HG03060 (cell line): ENCODE measurements around the gene CDK4.
"Not testable (repeated sequence)": the region's sequence is repeated elsewhere in the genome, so short reads cannot be mapped to it uniquely, and the experiment has no call there.

ENCODE experiments used
- ATAC-seq: cut with Tn5 transposase; IDR thresholded peaks from one replicate; pipeline ENCODE4 v1.9.1; 2021; ENCODE audit warnings: low read depth, moderate number of reproducible peaks; ENCODE audit not compliant: unreplicated experiment

Gene CDK4

DNA sequence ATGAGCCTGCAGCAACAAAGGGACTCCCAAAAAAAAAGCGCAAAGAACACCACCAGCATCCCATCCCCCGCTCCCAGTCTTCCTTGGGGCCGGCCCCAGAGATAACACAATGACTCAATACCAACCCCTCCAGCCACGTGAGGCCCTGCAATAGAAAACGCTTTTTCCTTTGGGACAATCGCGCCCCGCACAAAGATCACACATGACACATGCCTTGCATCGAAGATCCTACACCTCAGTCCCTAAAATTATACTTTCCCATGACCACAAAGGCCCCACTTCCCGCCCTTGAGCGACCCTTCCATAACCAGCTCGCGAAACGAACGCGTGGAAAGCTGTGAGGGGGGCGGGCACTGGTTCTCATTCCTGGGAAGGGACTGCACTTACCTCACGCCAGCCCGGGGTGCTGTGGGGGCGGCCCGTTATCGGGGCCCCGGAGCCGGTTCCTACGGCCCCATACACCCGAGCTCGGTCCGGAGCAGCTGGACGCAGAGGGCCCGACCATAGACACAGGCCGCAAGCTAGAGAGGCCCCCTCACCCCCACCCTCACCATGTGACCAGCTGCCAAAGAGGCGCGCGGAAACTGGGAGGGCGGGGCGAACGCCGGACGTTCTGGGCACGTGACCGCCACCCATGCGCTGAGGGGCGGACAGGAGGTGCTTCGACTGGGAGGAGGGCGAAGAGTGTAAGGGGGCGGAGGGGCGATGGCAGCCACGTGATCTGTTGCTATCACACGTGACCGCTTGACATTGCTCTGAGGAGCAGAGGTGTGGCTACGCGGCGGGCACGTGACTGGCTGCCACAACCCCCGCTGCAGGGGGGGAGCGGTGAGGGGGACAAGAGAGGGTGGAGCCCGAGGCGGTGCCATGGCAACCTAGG is at the start of gene CDK4:
TSS of gene CDK4 (minus strand) at position 523 of the 880 bp plus-strand sequence. CDS start 593 bp downstream, outside the sequence.
- peak; percentile 71 for ATAC-seq

- no peak for ATAC-seq
Measured at GRCh38 chr12:57800965-57801364, 48.9 kb upstream of the CDK4 start.

DNA sequence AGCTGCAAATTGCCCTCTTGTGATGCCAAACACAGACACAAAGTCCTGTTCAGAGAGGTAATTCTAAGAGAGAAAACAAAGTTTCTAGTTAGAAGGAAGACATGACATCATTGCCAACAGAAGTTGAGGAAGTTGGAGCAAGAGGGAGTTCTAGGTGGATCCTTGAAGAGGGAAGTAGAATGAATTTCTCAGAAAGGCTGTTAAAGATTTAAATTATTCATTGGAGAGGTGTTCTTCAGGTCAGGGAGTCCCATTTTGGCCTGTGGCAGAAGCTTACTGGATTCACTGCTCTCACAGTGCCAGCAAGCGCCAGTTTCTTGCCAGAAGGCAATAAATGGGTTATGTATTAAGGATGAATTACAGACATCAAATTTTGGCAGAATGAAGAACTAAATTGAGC is 45.8 kb upstream of the CDK4 start:
- no peak for ATAC-seq

GRCh38 chr12:57796996-57797395 is 44.9 kb upstream of the CDK4 start:
- no peak for ATAC-seq

DNA sequence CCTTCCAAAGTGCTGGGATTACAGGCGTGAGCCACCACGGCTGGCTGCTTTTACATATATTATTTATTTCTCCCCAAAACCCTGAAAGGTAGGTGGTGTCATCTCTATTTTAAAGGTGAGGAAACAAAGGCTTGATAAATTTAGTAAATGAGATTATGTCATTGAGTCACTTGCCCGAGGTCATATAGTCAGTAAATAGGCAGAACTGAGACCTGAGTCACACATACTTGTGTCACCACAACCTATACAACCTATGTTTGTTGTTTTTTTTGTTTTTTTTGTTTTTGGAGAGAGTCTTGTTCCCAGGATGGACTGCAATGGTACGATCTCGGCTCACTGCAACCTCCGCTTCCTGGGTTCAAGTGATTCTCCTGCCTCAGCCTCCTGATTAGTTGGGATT is 43.2 kb upstream of the CDK4 start:
- ATAC-seq: no peak

GRCh38 chr12:57793920-57794319 is 41.8 kb upstream of the CDK4 start:
- ATAC-seq: no peak

DNA sequence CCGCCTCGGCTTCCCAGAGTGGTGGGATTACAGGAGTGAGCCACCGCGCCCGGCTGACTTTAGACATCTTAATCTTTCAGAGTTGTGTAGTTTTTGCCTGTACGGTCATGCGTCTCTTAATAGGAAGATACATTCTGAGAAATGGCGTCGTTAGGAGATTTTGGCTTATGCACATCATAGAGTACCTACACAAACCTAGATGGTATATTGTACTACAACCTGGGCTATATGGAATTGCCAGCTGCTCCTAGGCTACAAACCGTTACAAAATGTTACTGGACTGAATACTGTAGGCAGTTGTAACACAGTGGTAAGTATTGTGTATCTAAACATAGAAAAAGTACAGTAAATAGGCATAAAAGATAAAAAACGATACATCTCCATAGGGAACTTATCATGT is 31.8 kb upstream of the CDK4 start:
- ATAC-seq: no peak

GRCh38 chr12:57783466-57783801 is 31.3 kb upstream of the CDK4 start:
- no peak for ATAC-seq

- peak; percentile 79 for ATAC-seq
Measured at GRCh38 chr12:57782608-57783465, 30.7 kb upstream of the CDK4 start, which contains the start of gene TSFM. Gene TSFM (plus strand): TSS chr12:57782787. CDS start chr12:57782802, 15 bp downstream.

GRCh38 chr12:57782243-57782607 is 30.1 kb upstream of the CDK4 start:
- ATAC-seq: no peak

- ATAC-seq: no peak
Measured at GRCh38 chr12:57781801-57782200, 29.7 kb upstream of the CDK4 start.

GRCh38 chr12:57781244-57781643 is 29.1 kb upstream of the CDK4 start:
- no peak for ATAC-seq

DNA sequence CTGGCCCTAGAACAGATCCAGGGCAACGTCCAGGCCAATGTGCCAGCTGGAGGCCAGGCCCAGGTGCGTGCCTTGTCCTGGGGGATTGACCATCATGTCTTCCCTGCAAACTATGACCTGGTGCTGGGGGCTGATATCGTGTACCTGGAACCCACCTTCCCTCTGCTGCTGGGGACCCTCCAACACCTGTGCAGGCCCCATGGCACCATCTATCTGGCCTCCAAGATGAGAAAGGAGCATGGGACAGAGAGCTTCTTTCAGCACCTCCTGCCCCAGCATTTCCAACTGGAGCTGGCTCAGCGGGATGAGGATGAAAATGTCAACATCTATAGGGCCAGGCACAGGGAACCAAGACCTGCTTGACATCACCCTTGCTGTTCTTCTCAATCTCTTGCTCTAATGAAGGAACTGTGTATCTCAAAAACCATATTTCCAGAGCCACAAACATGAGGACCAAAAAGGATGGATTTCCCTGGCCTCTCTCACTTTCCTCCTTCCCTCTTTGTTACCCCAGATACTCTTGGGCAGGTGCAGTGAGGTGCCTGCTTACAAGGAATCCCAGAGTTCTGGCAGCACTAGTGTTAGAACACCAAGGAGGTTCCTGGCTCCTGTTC is 28.3 kb upstream of the CDK4 start:
- no peak for ATAC-seq

- no peak for ATAC-seq
Measured at GRCh38 chr12:57779736-57780135, 27.6 kb upstream of the CDK4 start.

GRCh38 chr12:57777911-57778310 is 25.8 kb upstream of the CDK4 start:
- ATAC-seq: no peak

- ATAC-seq: no peak
Measured at GRCh38 chr12:57777367-57777766, 25.3 kb upstream of the CDK4 start.

- ATAC-seq: no peak
Measured at GRCh38 chr12:57776247-57776587, 24.1 kb upstream of the CDK4 start.

DNA sequence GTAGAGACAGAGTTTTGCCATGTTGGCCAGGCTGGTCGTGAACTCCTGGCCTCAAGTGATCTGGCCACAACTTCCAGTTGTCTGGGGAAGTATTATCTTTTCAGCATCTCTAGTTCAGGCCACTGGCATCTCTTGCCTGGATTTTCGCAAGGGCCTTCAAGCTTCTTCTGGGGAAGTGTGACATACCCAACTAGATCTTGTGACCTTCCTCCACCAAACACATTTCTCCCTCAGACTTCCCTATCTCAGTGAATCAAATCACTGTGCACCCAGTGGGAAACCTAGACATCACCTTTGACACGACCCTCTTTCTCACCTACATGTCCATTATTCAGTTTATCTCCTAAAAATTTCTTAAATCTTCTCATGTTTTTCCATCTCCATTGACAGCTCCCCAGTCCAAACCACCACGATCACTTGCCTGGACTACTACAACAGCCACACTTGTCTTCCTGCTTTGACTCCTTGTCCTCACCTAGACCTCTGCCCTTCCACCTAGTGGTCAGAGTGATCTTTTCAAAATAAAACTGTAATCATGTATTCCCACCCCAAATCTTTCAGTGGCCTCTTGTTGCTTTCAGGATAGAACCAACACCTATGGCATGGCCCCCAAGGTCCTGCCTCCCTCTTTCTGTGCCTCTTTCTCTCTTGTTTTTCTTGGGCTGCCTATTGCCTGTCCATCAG is 23.6 kb upstream of the CDK4 start:
- no peak for ATAC-seq

- ATAC-seq: no peak
Measured at GRCh38 chr12:57775044-57775443, 22.9 kb upstream of the CDK4 start.

DNA sequence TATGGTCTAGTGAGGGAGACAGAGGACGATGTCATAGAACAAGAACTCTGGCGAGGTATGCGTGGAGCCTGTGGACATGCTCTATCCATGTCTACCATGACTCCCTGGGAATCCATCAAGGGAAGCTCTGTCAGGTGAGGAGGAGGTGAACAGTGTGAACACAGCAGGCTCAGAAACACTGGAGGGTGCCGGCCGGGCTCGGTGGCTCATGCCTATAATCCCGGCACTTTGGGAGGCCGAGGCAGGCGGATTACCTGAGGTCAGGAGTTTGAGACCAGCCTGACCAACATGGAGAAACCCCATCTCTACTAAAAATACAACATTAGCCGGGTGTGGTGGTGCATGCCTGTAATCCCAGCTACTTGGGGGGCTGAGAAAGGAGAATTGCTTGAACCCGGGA is 22.5 kb upstream of the CDK4 start:
- not testable (repeated sequence) for ATAC-seq
